ENCODE data around the gene ZPBP.
A peak's percentile ranks its signal among the peaks of the same experiment; 100 is the strongest.

GRCh38 chr7:50112250-50112649 lies 19.2 kb upstream of the ZPBP start:
- peak; percentile 20; the same call in 1 of the 2 replicates for TF ChIP-seq CTCF (conservative IDR thresholded peaks at IDR 0.05; ENCODE audit: low read length)
- no peak for TF ChIP-seq EZH2phosphoT487 (IDR thresholded peaks at IDR 0.05; ENCODE audit: borderline replicate concordance)

Measured in Loucy (cell line).